SH-SY5Y (cell line): ENCODE results near the gene ARPC1A.

Source experiments
- GATA2 ChIP-seq: IDR thresholded peaks from 2 replicates; pipeline ENCODE4 v1.6.1; 2011; ENCODE audit warnings: mild to moderate bottlenecking, low read depth, low read length
- GATA3 ChIP-seq: IDR thresholded peaks from 2 replicates; pipeline ENCODE4 v1.6.1; 2011; ENCODE audit warnings: low read depth, mild to moderate bottlenecking, low read length, moderate library complexity

DNA sequence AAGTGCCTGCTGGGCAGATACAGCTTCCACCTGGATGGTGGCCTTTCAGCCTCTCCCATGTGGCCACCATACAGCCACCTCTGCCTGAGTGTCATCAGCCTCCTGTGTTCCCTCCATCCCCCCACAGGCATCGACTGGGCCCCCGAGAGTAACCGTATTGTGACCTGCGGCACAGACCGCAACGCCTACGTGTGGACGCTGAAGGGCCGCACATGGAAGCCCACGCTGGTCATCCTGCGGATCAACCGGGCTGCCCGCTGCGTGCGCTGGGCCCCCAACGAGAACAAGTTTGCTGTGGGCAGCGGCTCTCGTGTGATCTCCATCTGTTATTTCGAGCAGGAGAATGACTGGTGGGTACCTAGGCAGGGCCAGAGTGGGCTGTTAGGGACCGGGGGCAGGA, 62.2 kb downstream of the ARPC1A start:
- TF ChIP-seq GATA3, result no peak
- TF ChIP-seq GATA2, result no peak
